ENCODE measurements around the gene ESRRB.

ESRRB gene

GRCh38 chr14:76432827-76433752, 57.2 kb downstream of the ESRRB start:
- TF ChIP-seq CTCF (conservative IDR thresholded peaks at IDR 0.05) = no peak

GRCh38 chr14:76434220-76434619, 58.3 kb downstream of the ESRRB start:
- no peak for TF ChIP-seq CTCF (conservative IDR thresholded peaks at IDR 0.05)
- no peak overlapping the region for H3K27ac ChIP-seq

More at GRCh38 chr14:76432827-76433752, 57.2 kb downstream of the ESRRB start:
- no peak overlapping the region for H3K27ac ChIP-seq

GRCh38 chr14:76439237-76439775, 63.4 kb downstream of the ESRRB start:
- no peak for TF ChIP-seq CTCF (conservative IDR thresholded peaks at IDR 0.05)
- H3K27ac ChIP-seq = no peak overlapping the region

- H3K27ac ChIP-seq = no peak overlapping the region
- TF ChIP-seq CTCF (conservative IDR thresholded peaks at IDR 0.05) = no peak
Observed at GRCh38 chr14:76446486-76446885, 70.5 kb downstream of the ESRRB start.

- no peak for TF ChIP-seq CTCF (conservative IDR thresholded peaks at IDR 0.05)
- H3K27ac ChIP-seq = no peak overlapping the region
Observed at GRCh38 chr14:76446921-76447320, 71.0 kb downstream of the ESRRB start.

- no peak for TF ChIP-seq CTCF (conservative IDR thresholded peaks at IDR 0.05)
- H3K27ac ChIP-seq = no peak overlapping the region
Observed at GRCh38 chr14:76450476-76450875, 74.5 kb downstream of the ESRRB start.

GRCh38 chr14:76456200-76456599, 80.3 kb downstream of the ESRRB start:
- TF ChIP-seq CTCF (conservative IDR thresholded peaks at IDR 0.05) = no peak
- H3K27ac ChIP-seq = no peak overlapping the region; the same call in 1 of the 2 replicates

Data from VCaP (cell line).